SK-N-SH (cell line): ENCODE data around the gene ASGR1. TPM values are rescaled to one million over a fixed set of nuclear protein-coding genes. Genes with fewer than 3 reads are reported as not detected.
"Not testable (repeated sequence)": the region's sequence is repeated elsewhere in the genome, so short reads cannot be mapped to it uniquely, and the experiment has no call there.

Source experiments
- CTCF ChIA-PET: fragments of 300-600, 350-600 bp; formaldehyde crosslinking; extraction: SDS; loops from one replicate; lab custom pipeline; 2021; lab: Yijun Ruan, JAX
- POLR2A ChIA-PET: fragments of 350-600 bp; sonication (Branson Sonifier 250); formaldehyde crosslinking; extraction: SDS; loops from one replicate; lab custom pipeline; 2020; ENCODE audit warnings: antibody characterized with exemption, inconsistent platforms; lab: Yijun Ruan, JAX
- DNase-seq: peaks from one replicate; pipeline ENCODE4 v3.0.0; 2012
- H2AFZ ChIP-seq: fragments of 200-600 bp; sonication (generic); 2 replicates; pipeline ENCODE4 v1.8.1; 2016; ENCODE audit warnings: antibody characterized with exemption, mild to moderate bottlenecking, low read depth
- H3F3A ChIP-seq: fragments of 200-600 bp; sonication (generic); replicated peaks from 2 replicates; pipeline ENCODE3; 2016; ENCODE audit warnings: antibody characterized with exemption, mild to moderate bottlenecking; ENCODE audit not compliant: insufficient read depth
- H3K27ac ChIP-seq, 2 experiments: fragments of 200-500 bp in 1 of 2; fragments of 200-600 bp in 1 of 2; sonication (Bioruptor generic) in 1 of 2; sonication (generic), shearing (Covaris generic) in 1 of 2; 2 replicates each; pipeline versions ENCODE4 v1.5.1 to v1.6.1; 2014 to 2016; ENCODE audit warnings: low read depth in 2 of 2, inconsistent platforms in 1 of 2, low read length in 1 of 2, mild to moderate bottlenecking in 1 of 2, mixed read lengths in 1 of 2
- H3K27me3 ChIP-seq: fragments of 200-600 bp; sonication (generic), shearing (Covaris generic); 2 replicates; pipeline ENCODE4 v1.6.1; 2016; ENCODE audit warnings: mixed run types; ENCODE audit not compliant: insufficient read depth
- H3K36me3 ChIP-seq, 2 experiments: fragments of 200-500 bp in 1 of 2; fragments of 200-600 bp in 1 of 2; sonication (Bioruptor generic) in 1 of 2; sonication (generic) in 1 of 2; replicated peaks in 1 of 2; 2 replicates each; pipeline versions ENCODE3 to v1.5.1; 2014 to 2016; ENCODE audit warnings: low read length in 1 of 2, mild to moderate bottlenecking in 1 of 2; ENCODE audit not compliant: insufficient read depth in 2 of 2, control insufficient read depth in 1 of 2
- H3K4me1 ChIP-seq, 2 experiments: fragments of 200-500 bp in 1 of 2; fragments of 200-600 bp in 1 of 2; sonication (Bioruptor generic) in 1 of 2; sonication (generic), shearing (Covaris generic) in 1 of 2; 2 replicates each; pipeline versions ENCODE4 v1.5.1 to v1.6.1; 2014 to 2016; ENCODE audit warnings: low read depth in 1 of 2, low read length in 1 of 2, mixed run types in 1 of 2; ENCODE audit not compliant: insufficient read depth in 2 of 2, control insufficient read depth in 1 of 2
- H3K4me2 ChIP-seq: fragments of 200-600 bp; sonication (generic), shearing (Covaris generic); 2 replicates; pipeline ENCODE4 v1.6.1; 2017; ENCODE audit warnings: mixed run types
- H3K4me3 ChIP-seq, 2 experiments: fragments of 200-500 bp in 1 of 2; fragments of 200-600 bp in 1 of 2; sonication (Bioruptor generic) in 1 of 2; sonication (generic), shearing (Covaris generic) in 1 of 2; 2 replicates each; pipeline versions ENCODE4 v1.5.1 to v1.8.1; 2014 to 2016; ENCODE audit warnings: low read depth in 2 of 2, inconsistent platforms in 1 of 2, low read length in 1 of 2, mild to moderate bottlenecking in 1 of 2, mixed read lengths in 1 of 2, moderate library complexity in 1 of 2
- H3K79me2 ChIP-seq: fragments of 200-600 bp; sonication (generic); 2 replicates; pipeline ENCODE4 v1.8.1; 2017; ENCODE audit warnings: mild to moderate bottlenecking; ENCODE audit not compliant: insufficient read depth
- H3K9ac ChIP-seq: fragments of 200-600 bp; sonication (generic); 2 replicates; pipeline ENCODE4 v1.6.1; 2017; ENCODE audit warnings: mixed run types
- H3K9me2 ChIP-seq: fragments of 200-600 bp; sonication (generic); 2 replicates; pipeline ENCODE4 v1.6.1; 2017; ENCODE audit warnings: mixed run types
- H3K9me3 ChIP-seq: fragments of 200-600 bp; sonication (generic); 2 replicates; pipeline ENCODE4 v1.6.1; 2017; ENCODE audit warnings: mixed run types, mild to moderate bottlenecking, moderate library complexity
- H4K20me1 ChIP-seq: fragments of 200-600 bp; sonication (generic); 2 replicates; pipeline ENCODE4 v1.6.1; 2017; ENCODE audit warnings: mild to moderate bottlenecking, mixed run types; ENCODE audit not compliant: insufficient read depth
- CHD2 ChIP-seq: fragments of 150-350 bp; IDR thresholded peaks from 2 replicates; pipeline ENCODE4 v1.6.1; 2018; ENCODE audit warnings: low read length; ENCODE audit not compliant: partially characterized antibody
- CTCF ChIP-seq: fragments of 200-600 bp; sonication (generic); IDR thresholded peaks from 2 replicates; pipeline ENCODE4 v1.6.1; 2017; ENCODE audit warnings: antibody characterized with exemption, mild to moderate bottlenecking, moderate library complexity
- ELF1 ChIP-seq: IDR thresholded peaks from 2 replicates; pipeline ENCODE4 v1.4.0; 2012
- FOXM1 ChIP-seq: IDR thresholded peaks from 2 replicates; pipeline ENCODE4 v1.4.0; 2012; ENCODE audit warnings: low read depth, mild to moderate bottlenecking
- GABPA ChIP-seq: IDR thresholded peaks from 2 replicates; pipeline ENCODE4 v1.4.0; 2012; ENCODE audit warnings: low read depth, mild to moderate bottlenecking
- IRF3 ChIP-seq: fragments of 150-350 bp; IDR thresholded peaks from 2 replicates; pipeline ENCODE4 v1.6.1; 2016; ENCODE audit warnings: mild to moderate bottlenecking, low read depth, low read length
- MXI1 ChIP-seq: IDR thresholded peaks from 2 replicates; pipeline ENCODE4 v1.6.1; 2012; ENCODE audit warnings: mild to moderate bottlenecking, low read depth, low read length, improper control_type of control experiment
- NFIC ChIP-seq: IDR thresholded peaks from 2 replicates; pipeline ENCODE4 v1.4.0; 2012; ENCODE audit warnings: borderline replicate concordance
- NRF1 ChIP-seq: IDR thresholded peaks from 2 replicates; pipeline ENCODE4 v1.6.1; 2012; ENCODE audit warnings: low read depth, mild to moderate bottlenecking, low read length
- POLR2AphosphoS5 ChIP-seq: IDR thresholded peaks from 2 replicates; pipeline ENCODE4 v1.6.1; 2012; ENCODE audit warnings: low read depth, low read length
- RCOR1 ChIP-seq: fragments of 150-350 bp; IDR thresholded peaks from 2 replicates; pipeline ENCODE4 v1.6.1; 2017; ENCODE audit warnings: antibody characterized with exemption, low read length
- REST ChIP-seq: IDR thresholded peaks from 2 replicates; pipeline ENCODE4 v1.6.1; 2012; ENCODE audit warnings: mild to moderate bottlenecking, low read depth, low read length, moderate library complexity
- RFX5 ChIP-seq: IDR thresholded peaks from 2 replicates; pipeline ENCODE4 v1.6.1; 2012; ENCODE audit warnings: mild to moderate bottlenecking, improper control_type of control experiment, low read length
- RXRA ChIP-seq: IDR thresholded peaks from 2 replicates; pipeline ENCODE4 v1.4.0; 2012; ENCODE audit warnings: low read depth, mild to moderate bottlenecking, borderline replicate concordance
- SIN3A ChIP-seq: IDR thresholded peaks from 2 replicates; pipeline ENCODE4 v1.6.1; 2012; ENCODE audit warnings: low read depth, mild to moderate bottlenecking, low read length, moderate library complexity, borderline replicate concordance
- TEAD4 ChIP-seq: IDR thresholded peaks from 2 replicates; pipeline ENCODE4 v1.4.0; 2012; ENCODE audit warnings: mild to moderate bottlenecking, borderline replicate concordance; ENCODE audit not compliant: insufficient read depth
- ZBTB33 ChIP-seq: IDR thresholded peaks from 2 replicates; pipeline ENCODE4 v1.4.0; 2012; ENCODE audit warnings: low read depth, borderline replicate concordance
- WGBS: methylation state at CpG from one replicate; pipeline ENCODE4 v1.1.6; 2017; ENCODE audit warnings: low lambda C conversion rate; 5-methylcytosine and 5-hydroxymethylcytosine counted together
- polyA plus RNA-seq, 3 experiments: library from polyadenylated mRNA; depleted of rRNA; stranded (reverse); fragments of >200 nt; gene quantifications; 2 replicates each; pipeline ENCODE4 v1.2.3, GENCODE V29; 2012

The ASGR1 gene
- polyA plus RNA-seq, 1 of the 3 experiments (the other 2 are of a cell fraction): 2.1 TPM

GRCh38 chr17:7183433-7184090 is 4.4 kb upstream of the ASGR1 start:
- no peaks in the 10 kb centered on the region for H3K9me3 ChIP-seq
- no peaks in the 10 kb centered on the region for H3K27me3 ChIP-seq
- no peak overlapping the region for H3K9ac ChIP-seq
- H3K36me3 ChIP-seq: peaks cover 0 to 7% of the 10 kb centered on the region in 2 experiments
- no peak overlapping the region for H3K4me2 ChIP-seq
- ChIA-PET CTCF (interaction anchor here (0.6 to 12.9 kb wide), 3 partner anchors 30 to 135 kb away, joined by 3 to 217 read pairs (median 3); partner anchors contain the start of gene SLC16A11), POLR2A (interaction anchor here (0.6 kb wide), 1 partner anchor 60 kb away, joined by 5 read pairs; no protein-coding TSS in a partner anchor)
- H3K4me1 ChIP-seq: peaks cover 0 to 5% of the 10 kb centered on the region in 2 experiments; a peak in 1 of 4 replicates
- 78% methylated on average over 7 of the region's 7 CpGs for WGBS
- H3K27ac ChIP-seq: no peak overlapping the region
- TF ChIP-seq POLR2AphosphoS5 (no peak), RFX5 (no peak), SIN3A (no peak), FOXM1 (no peak), GABPA (no peak), IRF3 (no peak), CHD2 (no peak), NRF1 (no peak), REST (no peak), ZBTB33 (no peak), RXRA (no peak), ELF1 (no peak), NFIC (no peak), TEAD4 (no peak), CTCF (no peak), RCOR1 (no peak), MXI1 (no peak)
- no peaks in the 10 kb centered on the region for H4K20me1 ChIP-seq
- H3K4me3 ChIP-seq: no peak overlapping the region
- peak; percentile 59 for DNase-seq
- H3K79me2 ChIP-seq: no peaks in the 10 kb centered on the region
- no peaks in the 10 kb centered on the region for H3K9me2 ChIP-seq
- no peak overlapping the region for H2AFZ ChIP-seq
- no peaks in the 10 kb centered on the region for H3F3A ChIP-seq

GRCh38 chr17:7182101-7182500 is 2.9 kb upstream of the ASGR1 start:
- H2AFZ ChIP-seq, H4K20me1 ChIP-seq, H3K4me3 ChIP-seq, H3K27ac ChIP-seq, H3K9ac ChIP-seq, POLR2A ChIA-PET, H3K9me3 ChIP-seq, DNase-seq, H3K36me3 ChIP-seq, H3K4me2 ChIP-seq, H3F3A ChIP-seq, H3K79me2 ChIP-seq, H3K27me3 ChIP-seq, H3K9me2 ChIP-seq: not testable (repeated sequence)
- peaks cover 0 to 11% of the 10 kb centered on the region in 2 experiments; a peak in 1 of 4 replicates for H3K4me1 ChIP-seq
- CTCF ChIA-PET: interaction anchor here (1.0 to 12.9 kb wide), 4 partner anchors 32 to 133 kb away, joined by 3 to 217 read pairs (median 3); partner anchors contain the start of gene SLC16A11
- 80% methylated on average over 2 of the region's 2 CpGs for WGBS
